GM23338 (cell line): Measurements from ENCODE around the gene NETO2. TPM values are rescaled to one million over a fixed set of nuclear protein-coding genes. Genes with fewer than 3 reads are reported as not detected.
"Not testable (repeated sequence)": the region's sequence is repeated elsewhere in the genome, so short reads cannot be mapped to it uniquely, and the experiment has no call there.

Experiments
- ATAC-seq: fragments of 200-7000 bp; cut with Tn5 transposase; 3 replicates; pipeline ENCODE4 v1.9.1; 2020
- DNase-seq: peaks from one replicate; pipeline ENCODE4 v3.0.0-alpha.2; 2015; ENCODE audit warnings: low spot score
- H2AFZ ChIP-seq: fragments of 200-600 bp; sonication (generic); 2 replicates; pipeline ENCODE4 v1.8.0; 2016; ENCODE audit warnings: antibody characterized with exemption, mild to moderate bottlenecking, moderate library complexity
- H3F3A ChIP-seq: fragments of 200-600 bp; sonication (generic); replicated peaks from 2 replicates; pipeline ENCODE4 v1.8.0; 2017; ENCODE audit warnings: antibody characterized with exemption, mixed run types, low read depth
- H3K27ac ChIP-seq: fragments of 200-600 bp; sonication (generic); 2 replicates; pipeline ENCODE4 v1.6.1; 2016; ENCODE audit warnings: low read depth
- H3K27me3 ChIP-seq: fragments of 200-600 bp; sonication (generic); 2 replicates; pipeline ENCODE4 v1.8.0; 2016; ENCODE audit warnings: mild to moderate bottlenecking, mixed run types, moderate library complexity; ENCODE audit not compliant: insufficient read depth
- H3K36me3 ChIP-seq: fragments of 200-600 bp; sonication (generic); 2 replicates; pipeline ENCODE4 v1.8.0; 2016; ENCODE audit warnings: mild to moderate bottlenecking; ENCODE audit not compliant: insufficient read depth
- H3K4me1 ChIP-seq: fragments of 200-600 bp; sonication (generic); 2 replicates; pipeline ENCODE4 v1.8.0; 2016; ENCODE audit warnings: mild to moderate bottlenecking, moderate library complexity; ENCODE audit not compliant: insufficient read depth
- H3K4me2 ChIP-seq: fragments of 200-600 bp; sonication (generic); 2 replicates; pipeline ENCODE4 v1.7.1; 2017; ENCODE audit warnings: mixed run types
- H3K4me3 ChIP-seq: fragments of 200-600 bp; sonication (generic); 2 replicates; pipeline ENCODE4 v1.6.1; 2016; ENCODE audit warnings: mixed run types
- H3K79me2 ChIP-seq: fragments of 200-600 bp; sonication (generic); replicated peaks from 2 replicates; pipeline ENCODE4 v1.8.0; 2017; ENCODE audit warnings: mild to moderate bottlenecking; ENCODE audit not compliant: insufficient read depth
- H3K9me2 ChIP-seq: fragments of 200-600 bp; sonication (generic); 2 replicates; pipeline ENCODE4 v1.8.0; 2017; ENCODE audit not compliant: insufficient read depth
- H4K20me1 ChIP-seq: fragments of 200-600 bp; sonication (generic); replicated peaks from 2 replicates; pipeline ENCODE4 v1.8.0; 2017; ENCODE audit warnings: mild to moderate bottlenecking; ENCODE audit not compliant: insufficient read depth
- H3K27ac Mint-ChIP-seq: 2 replicates; pipeline ENCODE4 v1.8.0; 2020; ENCODE audit warnings: inconsistent platforms, mild to moderate bottlenecking, moderate library complexity, mixed read lengths
- H3K27me3 Mint-ChIP-seq: 3 replicates; pipeline ENCODE4 v1.8.0; 2022; ENCODE audit warnings: low read depth, mild to moderate bottlenecking, moderate library complexity, mixed read lengths, inconsistent platforms; ENCODE audit not compliant: insufficient read depth, poor library complexity
- H3K36me3 Mint-ChIP-seq: 3 replicates; pipeline ENCODE4 v1.8.0; 2021; ENCODE audit warnings: low read depth, mild to moderate bottlenecking, inconsistent platforms, moderate library complexity, mixed read lengths
- H3K4me1 Mint-ChIP-seq: 3 replicates; pipeline ENCODE4 v1.8.0; 2020; ENCODE audit warnings: mild to moderate bottlenecking, inconsistent platforms, mixed read lengths
- H3K4me3 Mint-ChIP-seq: 3 replicates; pipeline ENCODE4 v1.8.0; 2021; ENCODE audit warnings: moderate library complexity, mild to moderate bottlenecking, inconsistent platforms, mixed read lengths
- H3K9me3 Mint-ChIP-seq: 3 replicates; pipeline ENCODE4 v1.8.0; 2020; ENCODE audit warnings: moderate library complexity, mild to moderate bottlenecking, inconsistent platforms, mixed read lengths
- ZNF462 ChIP-seq: fragments of 250-450 bp; sonication (Bioruptor Pico); IDR thresholded peaks from 2 replicates; pipeline ENCODE4 v1.5.0; 2020; ENCODE audit warnings: mild to moderate bottlenecking, moderate library complexity
- polyA plus RNA-seq: library from polyadenylated mRNA; unstranded; fragments of >200 nt; fragmentation: Nextera tagmentation; extraction: Ambion mirVana; gene quantifications from 2 replicates; pipeline ENCODE4 v1.2.1, GENCODE V29; 2016
- total RNA-seq: library from RNA; depleted of rRNA; stranded (reverse); fragments of >200 nt; shearing (Covaris generic); gene quantifications from 2 replicates; pipeline ENCODE4 v1.2.3, GENCODE V29; 2014

NETO2 gene
- total and polyA plus RNA-seq, 2 experiments from 2014 or later, result 6.6 to 10.6 TPM

GRCh38 chr16:47109361-47109760 lies 34.4 kb downstream of the NETO2 start (continued):
- TF ChIP-seq ZNF462 (CRISPR knock-in tag), result no peak

DNA sequence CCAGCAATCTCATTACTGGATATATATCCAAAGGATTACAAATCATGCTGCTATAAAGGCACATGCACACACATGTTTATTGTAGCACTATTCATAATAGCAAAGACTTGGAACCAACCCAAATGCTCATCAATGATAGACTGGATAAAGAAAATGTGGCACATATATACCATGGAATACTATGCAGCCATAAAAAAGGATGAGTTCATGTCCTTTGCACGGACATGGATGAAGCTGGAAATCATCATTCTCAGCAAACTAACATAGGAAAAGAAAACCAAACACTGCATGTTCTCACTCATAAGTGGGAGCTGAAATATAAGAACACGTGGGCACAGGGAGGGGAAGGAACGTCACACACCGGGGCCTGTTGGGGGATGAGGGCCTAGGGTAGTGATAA lies 40.8 kb downstream of the NETO2 start:
- not testable (repeated sequence) for H3K9me3 Mint-ChIP-seq, ATAC-seq, H3K4me1 Mint-ChIP-seq, H3K4me2 ChIP-seq, H3K9me2 ChIP-seq, H3K27me3 ChIP-seq, H3K79me2 ChIP-seq, H4K20me1 ChIP-seq, H3K36me3 ChIP-seq, H3K4me3 ChIP-seq, H3K4me3 Mint-ChIP-seq, DNase-seq, H3K27me3 Mint-ChIP-seq, H3K27ac ChIP-seq, H3K4me1 ChIP-seq, H2AFZ ChIP-seq, H3K27ac Mint-ChIP-seq, H3F3A ChIP-seq
- H3K36me3 Mint-ChIP-seq, result peaks cover 12% of the 10 kb centered on the region

DNA sequence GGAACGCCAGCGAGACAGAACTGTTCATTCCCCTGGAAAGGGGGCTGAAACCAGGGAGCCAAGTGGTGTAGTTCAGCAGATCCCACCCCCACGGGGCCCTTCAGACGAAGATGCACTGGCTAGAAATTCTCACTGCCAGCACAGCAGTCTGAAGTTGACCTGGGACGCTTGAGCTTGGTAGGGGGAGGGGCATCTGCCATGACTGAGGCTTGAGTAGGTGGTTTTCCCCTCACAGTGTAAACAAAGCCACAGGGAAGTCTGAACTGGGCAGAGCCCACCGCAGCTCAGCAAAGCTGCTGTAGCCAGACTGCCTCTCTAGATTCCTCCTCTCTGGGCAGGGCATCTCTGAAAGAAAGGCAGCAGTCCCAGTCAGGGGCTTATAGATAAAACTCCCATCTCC lies 46.6 kb downstream of the NETO2 start:
- H3F3A ChIP-seq, ATAC-seq, H3K27me3 Mint-ChIP-seq, H3K27me3 ChIP-seq, H3K9me3 Mint-ChIP-seq, H4K20me1 ChIP-seq, H3K4me1 ChIP-seq, H3K36me3 ChIP-seq, H2AFZ ChIP-seq, H3K4me3 Mint-ChIP-seq, H3K79me2 ChIP-seq, H3K27ac ChIP-seq, H3K27ac Mint-ChIP-seq, H3K4me2 ChIP-seq, H3K4me3 ChIP-seq, H3K9me2 ChIP-seq, H3K4me1 Mint-ChIP-seq: not testable (repeated sequence)
- DNase-seq, result peak; percentile 9
- peaks cover 12% of the 10 kb centered on the region for H3K36me3 Mint-ChIP-seq
